A549 (cell line): ENCODE results near the gene KCNN1.

Experiments
- CTCF ChIP-seq: fragments of >200 bp; sonication (Bioruptor Twin); formaldehyde crosslinking; IDR thresholded peaks from 3 replicates; pipeline ENCODE4 v1.5.1; 2016
- EP300 ChIP-seq, 2 experiments: fragments of >200 bp; sonication (Bioruptor Twin); formaldehyde crosslinking; IDR thresholded peaks; 2 replicates in 1 of 2; 3 replicates in 1 of 2; pipeline ENCODE4 v1.6.1; 2016 to 2017
- ESRRA ChIP-seq: fragments of 150-350 bp; IDR thresholded peaks from 2 replicates; pipeline ENCODE4 v1.6.1; 2014; ENCODE audit warnings: mild to moderate bottlenecking, low read length, borderline replicate concordance
- HMGXB4 ChIP-seq: fragments of 250-450 bp; sonication (Bioruptor Pico); IDR thresholded peaks from 2 replicates; pipeline ENCODE4 v1.5.0; 2021; ENCODE audit warnings: mild to moderate bottlenecking, moderate library complexity, borderline replicate concordance
- MYC ChIP-seq: IDR thresholded peaks from 2 replicates; pipeline ENCODE4 v1.6.1; 2012; ENCODE audit warnings: mild to moderate bottlenecking, inconsistent platforms, low read length, improper control_type of control experiment, borderline replicate concordance
- POLR2A ChIP-seq: IDR thresholded peaks from 2 replicates; pipeline ENCODE4 v1.6.1; 2012; ENCODE audit warnings: mild to moderate bottlenecking, low read length
- RFX5 ChIP-seq: fragments of 450-650 bp; IDR thresholded peaks from 2 replicates; pipeline ENCODE4 v1.7.1; 2014; ENCODE audit warnings: antibody characterized with exemption, mild to moderate bottlenecking, moderate library complexity
- TF ChIP-seq, protein P1 (sequence below): fragments of 200-600 bp; sonication (generic); IDR thresholded peaks from 2 replicates; pipeline ENCODE4 v1.6.1; 2016; ENCODE audit warnings: antibody characterized with exemption, mild to moderate bottlenecking, moderate library complexity
- TF ChIP-seq, protein P2 (sequence below): IDR thresholded peaks from 2 replicates; pipeline ENCODE4 v1.6.1; 2012

- no peak for TF ChIP-seq POLR2A
- TF ChIP-seq CTCF, result no peak
- no peak for TF ChIP-seq ESRRA
- TF ChIP-seq, protein P1, sequence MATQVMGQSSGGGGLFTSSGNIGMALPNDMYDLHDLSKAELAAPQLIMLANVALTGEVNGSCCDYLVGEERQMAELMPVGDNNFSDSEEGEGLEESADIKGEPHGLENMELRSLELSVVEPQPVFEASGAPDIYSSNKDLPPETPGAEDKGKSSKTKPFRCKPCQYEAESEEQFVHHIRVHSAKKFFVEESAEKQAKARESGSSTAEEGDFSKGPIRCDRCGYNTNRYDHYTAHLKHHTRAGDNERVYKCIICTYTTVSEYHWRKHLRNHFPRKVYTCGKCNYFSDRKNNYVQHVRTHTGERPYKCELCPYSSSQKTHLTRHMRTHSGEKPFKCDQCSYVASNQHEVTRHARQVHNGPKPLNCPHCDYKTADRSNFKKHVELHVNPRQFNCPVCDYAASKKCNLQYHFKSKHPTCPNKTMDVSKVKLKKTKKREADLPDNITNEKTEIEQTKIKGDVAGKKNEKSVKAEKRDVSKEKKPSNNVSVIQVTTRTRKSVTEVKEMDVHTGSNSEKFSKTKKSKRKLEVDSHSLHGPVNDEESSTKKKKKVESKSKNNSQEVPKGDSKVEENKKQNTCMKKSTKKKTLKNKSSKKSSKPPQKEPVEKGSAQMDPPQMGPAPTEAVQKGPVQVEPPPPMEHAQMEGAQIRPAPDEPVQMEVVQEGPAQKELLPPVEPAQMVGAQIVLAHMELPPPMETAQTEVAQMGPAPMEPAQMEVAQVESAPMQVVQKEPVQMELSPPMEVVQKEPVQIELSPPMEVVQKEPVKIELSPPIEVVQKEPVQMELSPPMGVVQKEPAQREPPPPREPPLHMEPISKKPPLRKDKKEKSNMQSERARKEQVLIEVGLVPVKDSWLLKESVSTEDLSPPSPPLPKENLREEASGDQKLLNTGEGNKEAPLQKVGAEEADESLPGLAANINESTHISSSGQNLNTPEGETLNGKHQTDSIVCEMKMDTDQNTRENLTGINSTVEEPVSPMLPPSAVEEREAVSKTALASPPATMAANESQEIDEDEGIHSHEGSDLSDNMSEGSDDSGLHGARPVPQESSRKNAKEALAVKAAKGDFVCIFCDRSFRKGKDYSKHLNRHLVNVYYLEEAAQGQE, result no peak
- TF ChIP-seq, protein P2, sequence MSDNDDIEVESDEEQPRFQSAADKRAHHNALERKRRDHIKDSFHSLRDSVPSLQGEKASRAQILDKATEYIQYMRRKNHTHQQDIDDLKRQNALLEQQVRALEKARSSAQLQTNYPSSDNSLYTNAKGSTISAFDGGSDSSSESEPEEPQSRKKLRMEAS, result no peak
- no peak for TF ChIP-seq EP300 (IDR thresholded peaks at IDR 0.05)
- no peak for TF ChIP-seq RFX5
- no peak for TF ChIP-seq MYC
- TF ChIP-seq HMGXB4 (CRISPR knock-in tag), result no peak
These were observed 16.4 kb upstream of the KCNN1 start for GRCh38 chr19:17950310-17951156.
